HEK293 (cell line): ENCODE results near the gene THBS3.

Source experiments
- CTCF ChIA-PET: fragments of 350-600 bp; formaldehyde crosslinking; extraction: SDS; loops from one replicate; lab custom pipeline; 2021; ENCODE audit warnings: antibody characterized with exemption; lab: Yijun Ruan, JAX
- POLR2A ChIA-PET: fragments of 300-600 bp; formaldehyde crosslinking; extraction: SDS; loops from one replicate; lab custom pipeline; 2020; ENCODE audit warnings: antibody characterized with exemption, inconsistent platforms; lab: Yijun Ruan, JAX
- H3K27ac ChIP-seq: fragments of 200-500 bp; sonication (Bioruptor generic); 2 replicates; pipeline ENCODE4 v1.5.1; 2014; ENCODE audit warnings: low read depth, low read length, control low read depth, inconsistent platforms; ENCODE audit errors: extremely low read depth
- H3K36me3 ChIP-seq, 2 experiments: fragments of 200-500 bp in 1 of 2; sonication (Bioruptor generic) in 1 of 2; 1 replicate in 1 of 2; 2 replicates in 1 of 2; pipeline ENCODE4 v1.5.1; 2014 to 2017; ENCODE audit warnings: inconsistent platforms in 2 of 2, low read length in 2 of 2; ENCODE audit not compliant: control insufficient read depth in 2 of 2, insufficient read depth in 1 of 2
- H3K4me1 ChIP-seq: fragments of 200-500 bp; sonication (Bioruptor generic); 2 replicates; pipeline ENCODE4 v1.5.1; 2014; ENCODE audit warnings: mild to moderate bottlenecking, low read length, inconsistent platforms; ENCODE audit not compliant: control insufficient read depth, insufficient read depth
- H3K4me3 ChIP-seq: 2 replicates; pipeline ENCODE4 v1.5.1; 2011; ENCODE audit warnings: low read depth, mild to moderate bottlenecking, control low read depth, low read length, moderate library complexity
- H3K9me3 ChIP-seq: fragments of 200-500 bp; sonication (Bioruptor generic); 2 replicates; pipeline ENCODE4 v1.5.1; 2014; ENCODE audit warnings: low read depth, low read length, inconsistent platforms; ENCODE audit not compliant: control insufficient read depth, insufficient read depth
- FEZF1 ChIP-seq: fragments of 450-650 bp; formaldehyde crosslinking; IDR thresholded peaks from 2 replicates; pipeline ENCODE4 v1.5.1; 2016; ENCODE audit warnings: missing biosample characterization, missing genetic modification characterization
- GLI4 ChIP-seq: fragments of 450-650 bp; formaldehyde crosslinking; IDR thresholded peaks from 2 replicates; pipeline ENCODE4 v1.5.1; 2016; ENCODE audit warnings: missing biosample characterization, missing genetic modification characterization
- ZBTB21 ChIP-seq: fragments of 450-650 bp; formaldehyde crosslinking; IDR thresholded peaks from 2 replicates; pipeline ENCODE4 v1.5.1; 2017; ENCODE audit warnings: missing biosample characterization, missing genetic modification characterization
- ZNF155 ChIP-seq: fragments of 450-650 bp; formaldehyde crosslinking; IDR thresholded peaks from 2 replicates; pipeline ENCODE4 v1.5.1; 2016; ENCODE audit warnings: missing biosample characterization, missing genetic modification characterization
- ZNF26 ChIP-seq: fragments of 450-650 bp; formaldehyde crosslinking; IDR thresholded peaks from 2 replicates; pipeline ENCODE4 v1.5.1; 2016; ENCODE audit warnings: missing biosample characterization, missing genetic modification characterization
- ZNF426 ChIP-seq: fragments of 450-650 bp; formaldehyde crosslinking; IDR thresholded peaks from 2 replicates; pipeline ENCODE4 v1.5.1; 2017; ENCODE audit warnings: missing biosample characterization, missing genetic modification characterization, mild to moderate bottlenecking, inconsistent platforms, moderate library complexity
- ZNF571 ChIP-seq: fragments of 450-650 bp; formaldehyde crosslinking; IDR thresholded peaks from 2 replicates; pipeline ENCODE4 v1.5.0; 2017; ENCODE audit warnings: missing biosample characterization, missing genetic modification characterization
- ZNF600 ChIP-seq: fragments of 450-650 bp; formaldehyde crosslinking; IDR thresholded peaks from 2 replicates; pipeline ENCODE4 v1.5.1; 2016; ENCODE audit warnings: missing biosample characterization, missing genetic modification characterization
- ZNF624 ChIP-seq: fragments of 450-650 bp; formaldehyde crosslinking; IDR thresholded peaks from 2 replicates; pipeline ENCODE4 v1.5.1; 2017; ENCODE audit warnings: missing biosample characterization, missing genetic modification characterization
- ZNF626 ChIP-seq: fragments of 450-650 bp; sonication (Bioruptor Pico); formaldehyde crosslinking; IDR thresholded peaks from 2 replicates; pipeline ENCODE4 v1.5.1; 2018; ENCODE audit warnings: missing biosample characterization, missing genetic modification characterization, inconsistent platforms
- ZNF658 ChIP-seq: fragments of 450-650 bp; formaldehyde crosslinking; IDR thresholded peaks from 2 replicates; pipeline ENCODE4; 2016; ENCODE audit warnings: missing biosample characterization, missing genetic modification characterization
- TF ChIP-seq, protein P1 (sequence below): fragments of 450-650 bp; formaldehyde crosslinking; IDR thresholded peaks from 2 replicates; pipeline ENCODE4 v1.5.1; 2016; ENCODE audit warnings: missing biosample characterization, missing genetic modification characterization
- TF ChIP-seq, protein P2 (sequence below): fragments of 450-650 bp; formaldehyde crosslinking; IDR thresholded peaks from 2 replicates; pipeline ENCODE4 v1.5.1; 2016; ENCODE audit warnings: missing biosample characterization, missing genetic modification characterization
- TF ChIP-seq, protein P3 (sequence below): fragments of 450-650 bp; formaldehyde crosslinking; IDR thresholded peaks from 2 replicates; pipeline ENCODE4 v1.5.1; 2016; ENCODE audit warnings: missing biosample characterization, missing genetic modification characterization, low read depth

Gene THBS3

DNA sequence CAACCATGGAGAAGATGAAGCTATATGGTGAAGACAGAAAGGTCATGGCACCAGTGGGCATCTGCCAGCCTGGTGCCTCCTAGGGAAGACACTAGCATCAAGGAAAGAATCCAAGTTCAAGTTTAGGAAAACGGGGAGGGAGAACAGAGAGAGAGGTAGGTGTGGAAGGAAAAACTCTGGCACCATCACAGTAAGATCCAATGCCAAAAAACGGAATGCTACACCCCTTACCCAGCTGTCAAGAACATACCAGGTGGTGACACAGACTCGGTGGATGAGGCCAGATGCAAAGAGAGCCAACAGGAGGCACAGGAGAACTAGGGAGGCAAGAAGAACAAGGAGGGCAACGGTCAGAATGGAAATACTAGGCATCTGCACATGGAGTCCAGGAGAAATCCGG, 38.2 kb downstream of the THBS3 start (continued):
- TF ChIP-seq ZNF155 (tag by site-specific recombination) (no peak), ZNF658 (tag by site-specific recombination) (no peak), ZNF426 (tag by site-specific recombination) (no peak)
- TF ChIP-seq, protein P1, sequence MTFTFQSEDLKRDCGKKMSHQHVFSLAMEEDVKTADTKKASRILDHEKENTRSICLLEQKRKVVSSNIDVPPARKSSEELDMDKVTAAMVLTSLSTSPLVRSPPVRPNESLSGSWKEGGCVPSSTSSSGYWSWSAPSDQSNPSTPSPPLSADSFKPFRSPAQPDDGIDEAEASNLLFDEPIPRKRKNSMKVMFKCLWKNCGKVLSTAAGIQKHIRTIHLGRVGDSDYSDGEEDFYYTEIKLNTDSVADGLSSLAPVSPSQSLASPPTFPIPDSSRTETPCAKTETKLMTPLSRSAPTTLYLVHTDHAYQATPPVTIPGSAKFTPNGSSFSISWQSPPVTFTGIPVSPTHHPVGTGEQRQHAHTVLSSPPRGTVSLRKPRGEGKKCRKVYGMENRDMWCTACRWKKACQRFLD: no peak

DNA sequence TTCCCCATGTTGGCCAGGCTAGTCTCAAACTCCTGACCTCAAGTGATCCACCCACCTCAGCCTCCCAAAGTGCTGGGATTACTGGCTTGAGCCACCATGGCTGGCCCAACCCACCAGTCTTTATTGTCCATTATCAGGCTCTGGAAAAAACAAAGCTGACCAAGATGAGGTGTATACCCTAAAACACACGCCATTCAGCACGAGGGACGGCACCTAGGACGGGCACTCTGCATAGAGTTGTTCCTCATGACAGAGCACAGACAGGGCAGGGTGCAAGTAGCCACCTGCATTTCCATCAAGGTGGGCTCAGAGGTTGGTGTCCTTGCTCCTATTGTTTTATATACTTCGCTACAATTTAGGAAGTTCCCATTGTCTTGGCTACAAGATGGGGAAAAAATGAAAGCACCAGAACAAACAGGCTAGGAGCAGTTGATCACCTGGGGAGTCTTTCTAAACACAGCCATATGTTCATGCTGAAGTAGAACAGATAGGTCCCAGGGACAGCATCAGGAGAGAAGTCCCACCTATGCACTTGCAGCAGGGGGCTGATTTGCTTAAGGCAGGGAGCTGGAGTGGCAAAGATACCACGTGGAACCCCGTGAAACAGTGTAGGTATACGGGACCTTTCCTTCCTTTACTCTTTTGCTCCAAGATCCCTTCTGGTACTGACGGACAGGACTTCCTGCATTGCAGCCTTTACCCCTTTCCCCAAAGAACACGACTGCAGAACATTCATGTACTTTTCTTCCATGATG, 39.1 kb downstream of the THBS3 start:
- Histone ChIP-seq H3K27ac (no peak overlapping the region), H3K4me1 (no peaks in the 10 kb centered on the region; the same call in 1 of the 2 replicates)
- CTCF ChIA-PET: interaction anchor here (0.6 to 12.2 kb wide), 37 partner anchors 10 to 744 kb away, joined by 3 to 439 read pairs (median 4); partner anchors contain the start of genes ADAM15, EFNA4 and SLC50A1

More for the DNA sequence above, 39.1 kb downstream of the THBS3 start:
- no peak overlapping the region for H3K4me3 ChIP-seq
- H3K36me3 ChIP-seq: peaks cover 5 to 31% of the 10 kb centered on the region in 2 experiments; a peak in 2 of 3 replicates
- POLR2A ChIA-PET: interaction anchor here (0.6 to 1.8 kb wide), 7 partner anchors 26 to 472 kb away, joined by 3 to 17 read pairs (median 7); partner anchors contain the start of genes ADAM15 and DPM3
- H3K9me3 ChIP-seq: no peaks in the 10 kb centered on the region
- TF ChIP-seq, protein P2, sequence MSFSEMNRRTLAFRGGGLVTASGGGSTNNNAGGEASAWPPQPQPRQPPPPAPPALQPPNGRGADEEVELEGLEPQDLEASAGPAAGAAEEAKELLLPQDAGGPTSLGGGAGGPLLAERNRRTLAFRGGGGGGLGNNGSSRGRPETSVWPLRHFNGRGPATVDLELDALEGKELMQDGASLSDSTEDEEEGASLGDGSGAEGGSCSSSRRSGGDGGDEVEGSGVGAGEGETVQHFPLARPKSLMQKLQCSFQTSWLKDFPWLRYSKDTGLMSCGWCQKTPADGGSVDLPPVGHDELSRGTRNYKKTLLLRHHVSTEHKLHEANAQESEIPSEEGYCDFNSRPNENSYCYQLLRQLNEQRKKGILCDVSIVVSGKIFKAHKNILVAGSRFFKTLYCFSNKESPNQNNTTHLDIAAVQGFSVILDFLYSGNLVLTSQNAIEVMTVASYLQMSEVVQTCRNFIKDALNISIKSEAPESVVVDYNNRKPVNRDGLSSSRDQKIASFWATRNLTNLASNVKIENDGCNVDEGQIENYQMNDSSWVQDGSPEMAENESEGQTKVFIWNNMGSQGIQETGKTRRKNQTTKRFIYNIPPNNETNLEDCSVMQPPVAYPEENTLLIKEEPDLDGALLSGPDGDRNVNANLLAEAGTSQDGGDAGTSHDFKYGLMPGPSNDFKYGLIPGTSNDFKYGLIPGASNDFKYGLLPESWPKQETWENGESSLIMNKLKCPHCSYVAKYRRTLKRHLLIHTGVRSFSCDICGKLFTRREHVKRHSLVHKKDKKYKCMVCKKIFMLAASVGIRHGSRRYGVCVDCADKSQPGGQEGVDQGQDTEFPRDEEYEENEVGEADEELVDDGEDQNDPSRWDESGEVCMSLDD: no peak
- TF ChIP-seq ZNF26 (tag by site-specific recombination) (no peak), GLI4 (tag by site-specific recombination) (no peak), ZNF624 (tag by site-specific recombination) (no peak), ZNF626 (tag by site-specific recombination) (no peak), ZBTB21 (tag by site-specific recombination) (no peak), ZNF600 (no peak), FEZF1 (tag by site-specific recombination) (no peak), ZNF571 (tag by site-specific recombination) (no peak)
- TF ChIP-seq, protein P3, sequence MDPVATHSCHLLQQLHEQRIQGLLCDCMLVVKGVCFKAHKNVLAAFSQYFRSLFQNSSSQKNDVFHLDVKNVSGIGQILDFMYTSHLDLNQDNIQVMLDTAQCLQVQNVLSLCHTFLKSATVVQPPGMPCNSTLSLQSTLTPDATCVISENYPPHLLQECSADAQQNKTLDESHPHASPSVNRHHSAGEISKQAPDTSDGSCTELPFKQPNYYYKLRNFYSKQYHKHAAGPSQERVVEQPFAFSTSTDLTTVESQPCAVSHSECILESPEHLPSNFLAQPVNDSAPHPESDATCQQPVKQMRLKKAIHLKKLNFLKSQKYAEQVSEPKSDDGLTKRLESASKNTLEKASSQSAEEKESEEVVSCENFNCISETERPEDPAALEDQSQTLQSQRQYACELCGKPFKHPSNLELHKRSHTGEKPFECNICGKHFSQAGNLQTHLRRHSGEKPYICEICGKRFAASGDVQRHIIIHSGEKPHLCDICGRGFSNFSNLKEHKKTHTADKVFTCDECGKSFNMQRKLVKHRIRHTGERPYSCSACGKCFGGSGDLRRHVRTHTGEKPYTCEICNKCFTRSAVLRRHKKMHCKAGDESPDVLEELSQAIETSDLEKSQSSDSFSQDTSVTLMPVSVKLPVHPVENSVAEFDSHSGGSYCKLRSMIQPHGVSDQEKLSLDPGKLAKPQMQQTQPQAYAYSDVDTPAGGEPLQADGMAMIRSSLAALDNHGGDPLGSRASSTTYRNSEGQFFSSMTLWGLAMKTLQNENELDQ (tag by site-specific recombination): no peak
